IMR-90 (cell line): ENCODE measurements around the gene TTC24. TPM values are rescaled to one million over a fixed set of nuclear protein-coding genes. Genes with fewer than 3 reads are reported as not detected.

Experiments
- ATAC-seq: fragments of 200-7000 bp; cut with Tn5 transposase; 2 replicates; pipeline ENCODE4 v1.9.1; 2020; ENCODE audit warnings: low read depth, mild to moderate bottlenecking, moderate library complexity
- BruUV-seq: library from RNA; stranded (reverse); fragments of 400-500 nt; replicated peaks from 2 replicates; lab custom pipeline; 2021; lab: Mats Ljungman, UMichigan
- CTCF ChIA-PET: fragments of 300-600 bp; formaldehyde crosslinking; extraction: SDS; loops from one replicate; lab custom pipeline; 2021; ENCODE audit warnings: antibody characterized with exemption; lab: Yijun Ruan, JAX
- POLR2A ChIA-PET: fragments of 300-600 bp; sonication (Branson Sonifier 250); formaldehyde crosslinking; loops from one replicate; lab custom pipeline; 2022; ENCODE audit warnings: antibody characterized with exemption; ENCODE audit not compliant: unreplicated experiment; lab: Charles Lee
- DNase-seq: peaks from one replicate; pipeline ENCODE4 v3.0.0; 2013
- H2AFZ ChIP-seq: replicated peaks from 2 replicates; pipeline ENCODE3; 2013; ENCODE audit warnings: low read length, mild to moderate bottlenecking; ENCODE audit not compliant: poor library complexity
- H2AK5ac ChIP-seq: 2 replicates; pipeline ENCODE4 v1.6.1; 2013; ENCODE audit warnings: low read depth, low read length, inconsistent platforms
- H2AK9ac ChIP-seq: replicated peaks from 2 replicates; pipeline ENCODE3; 2013; ENCODE audit warnings: mild to moderate bottlenecking, low read depth, low read length, moderate library complexity; ENCODE audit not compliant: poor library complexity
- H2BK120ac ChIP-seq: 2 replicates; pipeline ENCODE4 v1.6.1; 2013; ENCODE audit warnings: low read depth, low read length, inconsistent platforms
- H2BK15ac ChIP-seq: 3 replicates; pipeline ENCODE4 v1.6.1; 2013; ENCODE audit warnings: low read depth, low read length, inconsistent platforms
- H2BK20ac ChIP-seq: 2 replicates; pipeline ENCODE4 v1.6.1; 2013; ENCODE audit warnings: low read depth, mild to moderate bottlenecking, inconsistent platforms, low read length, moderate library complexity
- H2BK5ac ChIP-seq: 2 replicates; pipeline ENCODE4 v1.6.1; 2013; ENCODE audit warnings: mild to moderate bottlenecking, low read depth, low read length, inconsistent platforms; ENCODE audit not compliant: poor library complexity, severe bottlenecking
- H3K14ac ChIP-seq: replicated peaks from 2 replicates; pipeline ENCODE4 v1.6.1; 2013; ENCODE audit warnings: low read depth, low read length, inconsistent platforms
- H3K18ac ChIP-seq: 2 replicates; pipeline ENCODE4 v1.6.1; 2013; ENCODE audit warnings: low read depth, low read length, control low read depth
- H3K23ac ChIP-seq: 2 replicates; pipeline ENCODE4 v1.6.1; 2013; ENCODE audit warnings: low read depth, low read length, inconsistent platforms
- H3K27ac ChIP-seq: 2 replicates; pipeline ENCODE4 v1.5.1; 2013; ENCODE audit warnings: mild to moderate bottlenecking, control low read depth, low read length; ENCODE audit not compliant: insufficient read depth
- H3K27me3 ChIP-seq: 2 replicates; pipeline ENCODE4 v1.6.1; 2013; ENCODE audit warnings: low read length; ENCODE audit not compliant: control insufficient read depth, insufficient read depth
- H3K36me3 ChIP-seq: 2 replicates; pipeline ENCODE4 v1.6.1; 2013; ENCODE audit warnings: low read length, mixed read lengths; ENCODE audit not compliant: control insufficient read depth, insufficient read depth
- H3K4ac ChIP-seq: 2 replicates; pipeline ENCODE4 v1.6.1; 2013; ENCODE audit warnings: low read depth, low read length, inconsistent platforms
- H3K4me1 ChIP-seq: 2 replicates; pipeline ENCODE4 v1.6.1; 2013; ENCODE audit warnings: low read length, mixed read lengths; ENCODE audit not compliant: control insufficient read depth, insufficient read depth
- H3K4me2 ChIP-seq: 2 replicates; pipeline ENCODE4 v1.6.1; 2013; ENCODE audit warnings: low read depth, mild to moderate bottlenecking, control low read depth, low read length, moderate library complexity
- H3K4me3 ChIP-seq: 2 replicates; pipeline ENCODE4 v1.5.1; 2013; ENCODE audit warnings: low read depth, mild to moderate bottlenecking, control low read depth, low read length, moderate library complexity; ENCODE audit not compliant: insufficient read depth
- H3K56ac ChIP-seq: 2 replicates; pipeline ENCODE4 v1.6.1; 2013; ENCODE audit warnings: low read length, inconsistent platforms; ENCODE audit not compliant: insufficient read depth; ENCODE audit errors: extremely low read depth
- H3K79me1 ChIP-seq, 2 experiments: 2 replicates each; pipeline ENCODE4 v1.6.1; 2013; ENCODE audit warnings: low read length in 2 of 2, inconsistent platforms in 1 of 2, low read depth in 1 of 2
- H3K9ac ChIP-seq: 2 replicates; pipeline ENCODE4 v1.6.1; 2013; ENCODE audit warnings: low read depth, low read length, control low read depth
- H3K9me1 ChIP-seq: 2 replicates; pipeline ENCODE4 v1.6.1; 2013; ENCODE audit warnings: low read length, inconsistent platforms; ENCODE audit not compliant: insufficient read depth
- H3K9me3 ChIP-seq: 2 replicates; pipeline ENCODE4 v1.6.1; 2013; ENCODE audit warnings: low read length; ENCODE audit not compliant: control insufficient read depth, insufficient read depth
- H4K20me1 ChIP-seq: 2 replicates; pipeline ENCODE4 v1.6.1; 2013; ENCODE audit warnings: low read length, inconsistent platforms; ENCODE audit not compliant: insufficient read depth
- H4K5ac ChIP-seq: 2 replicates; pipeline ENCODE4 v1.6.1; 2013; ENCODE audit warnings: mild to moderate bottlenecking, low read depth, low read length, control low read depth
- H4K8ac ChIP-seq, 2 experiments: 2 replicates each; pipeline ENCODE4 v1.6.1; 2013; ENCODE audit warnings: low read depth in 2 of 2, low read length in 2 of 2, control low read depth in 1 of 2, inconsistent platforms in 1 of 2
- H4K91ac ChIP-seq: 2 replicates; pipeline ENCODE4 v1.6.1; 2013; ENCODE audit warnings: low read depth, low read length, inconsistent platforms; ENCODE audit not compliant: insufficient read depth
- BHLHE40 ChIP-seq: fragments of 150-350 bp; IDR thresholded peaks from 2 replicates; pipeline ENCODE4 v1.6.1; 2016; ENCODE audit warnings: mild to moderate bottlenecking, low read depth, low read length
- CHD1 ChIP-seq: IDR thresholded peaks from 2 replicates; pipeline ENCODE4 v1.6.1; 2012; ENCODE audit warnings: low read depth, low read length, improper control_type of control experiment
- MAZ ChIP-seq: IDR thresholded peaks from 2 replicates; pipeline ENCODE4 v1.6.1; 2012; ENCODE audit warnings: low read depth, mild to moderate bottlenecking, low read length, improper control_type of control experiment, moderate library complexity, borderline replicate concordance
- MXI1 ChIP-seq: IDR thresholded peaks from 2 replicates; pipeline ENCODE4 v1.6.1; 2012; ENCODE audit warnings: low read depth, mild to moderate bottlenecking, low read length, moderate library complexity, borderline replicate concordance
- POLR2A ChIP-seq: IDR thresholded peaks from 2 replicates; pipeline ENCODE4 v1.6.1; 2012; ENCODE audit warnings: mild to moderate bottlenecking, low read depth, low read length
- RAD21 ChIP-seq: IDR thresholded peaks from 2 replicates; pipeline ENCODE4 v1.6.1; 2012; ENCODE audit warnings: low read length, improper control_type of control experiment
- RCOR1 ChIP-seq: IDR thresholded peaks from 2 replicates; pipeline ENCODE4 v1.6.1; 2012; ENCODE audit warnings: mild to moderate bottlenecking, low read length, improper control_type of control experiment; ENCODE audit not compliant: insufficient replicate concordance
- SMC3 ChIP-seq: fragments of 150-350 bp; IDR thresholded peaks from 2 replicates; pipeline ENCODE4 v1.6.1; 2016; ENCODE audit warnings: low read depth, mild to moderate bottlenecking, antibody characterized with exemption, low read length, moderate library complexity
- WGBS, 2 experiments: methylation state at CpG; one replicate each; pipeline versions ENCODE4 v1.1.5 to v1.1.7; 2013; ENCODE audit warnings: missing lambda C conversion rate in 2 of 2; ENCODE audit not compliant: insufficient read length in 1 of 2; ENCODE audit errors: extremely low coverage in 2 of 2; 5-methylcytosine and 5-hydroxymethylcytosine counted together
- dilution Hi-C: fragments of 300-500 bp; cut with HindIII; formaldehyde crosslinking; loops from one replicate; pipeline ENCODE4 v1.14.3; 2018; ENCODE audit warnings: low sequenced_read_pairs; ENCODE audit not compliant: unreplicated experiment
- in situ Hi-C: fragments of 300-500 bp; cut with MboI; formaldehyde crosslinking; loops from 3 replicates; pipeline ENCODE4 v1.14.3; 2019; ENCODE audit warnings: low sequenced_read_pairs, inconsistent platforms, mixed read lengths
- intact Hi-C: fragments of 100-400 bp; cut with micrococcal nuclease; formaldehyde crosslinking; loops from 2 replicates; pipeline ENCODE4 v1.10.0; 2022
- polyA plus RNA-seq, 3 experiments: library from polyadenylated mRNA; depleted of rRNA; stranded (reverse); fragments of >200 nt; gene quantifications; 2 replicates each; pipeline ENCODE4 v1.2.3, GENCODE V29; 2012; ENCODE audit warnings: low replicate concordance in 1 of 3
- total RNA-seq: library from RNA; depleted of rRNA; stranded (reverse); fragments of >200 nt; gene quantifications from 2 replicates; pipeline ENCODE4 v1.2.3, GENCODE V29; 2012
- TF ChIP-seq, protein P1 (sequence below): fragments of 150-350 bp; IDR thresholded peaks from 2 replicates; pipeline ENCODE4 v1.6.1; 2017; ENCODE audit warnings: mild to moderate bottlenecking, antibody characterized with exemption, low read length, low read depth
- TF ChIP-seq, protein P2 (sequence below): conservative IDR thresholded peaks from 2 replicates; pipeline ENCODE4 v1.5.1; 2012; ENCODE audit warnings: mild to moderate bottlenecking, low read depth, low read length, improper control_type of control experiment
- TF ChIP-seq, protein P3 (sequence below): fragments of 150-350 bp; IDR thresholded peaks from 2 replicates; pipeline ENCODE4 v1.6.1; 2016; ENCODE audit warnings: low read depth, mild to moderate bottlenecking, low read length, moderate library complexity, borderline replicate concordance

TTC24 gene
- total and polyA plus RNA-seq, 2 of the 4 experiments (the other 2 are of a cell fraction), result not detected

GRCh38 chr1:156596426-156596825 is 16.9 kb downstream of the TTC24 start:
- no peak overlapping the region for H2BK15ac ChIP-seq
- H3K9me3 ChIP-seq, result no peaks in the 10 kb centered on the region
- H3K4ac ChIP-seq, result no peak overlapping the region
- intact Hi-C loops (no loop called here), in situ Hi-C loops (no loop called here), dilution Hi-C loops (no loop called here)
- H2AK9ac ChIP-seq, result no peak overlapping the region
- no peak overlapping the region for H2BK120ac ChIP-seq
- H4K91ac ChIP-seq, result no peak overlapping the region
- DNase-seq, result no peak
- no peaks in the 10 kb centered on the region for H4K20me1 ChIP-seq
- H2BK20ac ChIP-seq, result no peak overlapping the region
- no peak overlapping the region for H3K9ac ChIP-seq
- CTCF ChIA-PET, result no interaction called here
- no peaks in the 10 kb centered on the region for H3K27me3 ChIP-seq
- TF ChIP-seq, protein P1, sequence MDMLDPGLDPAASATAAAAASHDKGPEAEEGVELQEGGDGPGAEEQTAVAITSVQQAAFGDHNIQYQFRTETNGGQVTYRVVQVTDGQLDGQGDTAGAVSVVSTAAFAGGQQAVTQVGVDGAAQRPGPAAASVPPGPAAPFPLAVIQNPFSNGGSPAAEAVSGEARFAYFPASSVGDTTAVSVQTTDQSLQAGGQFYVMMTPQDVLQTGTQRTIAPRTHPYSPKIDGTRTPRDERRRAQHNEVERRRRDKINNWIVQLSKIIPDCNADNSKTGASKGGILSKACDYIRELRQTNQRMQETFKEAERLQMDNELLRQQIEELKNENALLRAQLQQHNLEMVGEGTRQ, result no peak
- no peak for TF ChIP-seq CHD1
- TF ChIP-seq, protein P2, sequence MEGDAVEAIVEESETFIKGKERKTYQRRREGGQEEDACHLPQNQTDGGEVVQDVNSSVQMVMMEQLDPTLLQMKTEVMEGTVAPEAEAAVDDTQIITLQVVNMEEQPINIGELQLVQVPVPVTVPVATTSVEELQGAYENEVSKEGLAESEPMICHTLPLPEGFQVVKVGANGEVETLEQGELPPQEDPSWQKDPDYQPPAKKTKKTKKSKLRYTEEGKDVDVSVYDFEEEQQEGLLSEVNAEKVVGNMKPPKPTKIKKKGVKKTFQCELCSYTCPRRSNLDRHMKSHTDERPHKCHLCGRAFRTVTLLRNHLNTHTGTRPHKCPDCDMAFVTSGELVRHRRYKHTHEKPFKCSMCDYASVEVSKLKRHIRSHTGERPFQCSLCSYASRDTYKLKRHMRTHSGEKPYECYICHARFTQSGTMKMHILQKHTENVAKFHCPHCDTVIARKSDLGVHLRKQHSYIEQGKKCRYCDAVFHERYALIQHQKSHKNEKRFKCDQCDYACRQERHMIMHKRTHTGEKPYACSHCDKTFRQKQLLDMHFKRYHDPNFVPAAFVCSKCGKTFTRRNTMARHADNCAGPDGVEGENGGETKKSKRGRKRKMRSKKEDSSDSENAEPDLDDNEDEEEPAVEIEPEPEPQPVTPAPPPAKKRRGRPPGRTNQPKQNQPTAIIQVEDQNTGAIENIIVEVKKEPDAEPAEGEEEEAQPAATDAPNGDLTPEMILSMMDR, result no peak
- no peak for TF ChIP-seq MXI1
- no peak for TF ChIP-seq SMC3
- no peak for TF ChIP-seq RAD21
- no peak for TF ChIP-seq MAZ
- TF ChIP-seq POLR2A, result no peak
- TF ChIP-seq, protein P3, sequence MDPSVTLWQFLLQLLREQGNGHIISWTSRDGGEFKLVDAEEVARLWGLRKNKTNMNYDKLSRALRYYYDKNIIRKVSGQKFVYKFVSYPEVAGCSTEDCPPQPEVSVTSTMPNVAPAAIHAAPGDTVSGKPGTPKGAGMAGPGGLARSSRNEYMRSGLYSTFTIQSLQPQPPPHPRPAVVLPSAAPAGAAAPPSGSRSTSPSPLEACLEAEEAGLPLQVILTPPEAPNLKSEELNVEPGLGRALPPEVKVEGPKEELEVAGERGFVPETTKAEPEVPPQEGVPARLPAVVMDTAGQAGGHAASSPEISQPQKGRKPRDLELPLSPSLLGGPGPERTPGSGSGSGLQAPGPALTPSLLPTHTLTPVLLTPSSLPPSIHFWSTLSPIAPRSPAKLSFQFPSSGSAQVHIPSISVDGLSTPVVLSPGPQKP, result no peak
- TF ChIP-seq BHLHE40, result no peak
- no peak for TF ChIP-seq RCOR1
- H3K18ac ChIP-seq, result no peak overlapping the region
- H3K56ac ChIP-seq, result no peak overlapping the region
- POLR2A ChIA-PET, result no interaction called here
- no peak overlapping the region for H2AFZ ChIP-seq
- H3K9me1 ChIP-seq, result peaks cover 12% of the 10 kb centered on the region
- peaks cover 6% of the 10 kb centered on the region; the same call in 1 of the 2 replicates for H3K4me1 ChIP-seq
- H4K8ac ChIP-seq, result no peak overlapping the region
- H3K27ac ChIP-seq, result no peak overlapping the region
- no peak overlapping the region for H4K5ac ChIP-seq
- no peak overlapping the region for H2BK5ac ChIP-seq
- no peak overlapping the region for H3K23ac ChIP-seq
- no peak overlapping the region for H2AK5ac ChIP-seq
- H3K4me3 ChIP-seq, result no peak overlapping the region
- BruUV-seq, result no TSS peak
- H3K4me2 ChIP-seq, result no peak overlapping the region
- no CpG with 5 or more reads among the region's 3 CpGs for WGBS, 2 experiments
- no peak overlapping the region for H3K14ac ChIP-seq
- ATAC-seq, result no peak
- peaks cover 27 to 63% of the 10 kb centered on the region in 2 experiments for H3K79me1 ChIP-seq
- H3K36me3 ChIP-seq, result peaks cover 33% of the 10 kb centered on the region
